COLO668 (cell line): ENCODE data around the gene WDR19.

Source experiments
- DNase-seq: peaks from one replicate; lab custom pipeline; 2025; ENCODE audit not compliant: unreplicated experiment; lab: John Stamatoyannopoulos, UW

The WDR19 gene

GRCh38 chr4:39295784-39296183 lies 113.5 kb downstream of the WDR19 start:
- no peak for DNase-seq

GRCh38 chr4:39302901-39303300 lies 120.6 kb downstream of the WDR19 start:
- no peak for DNase-seq

GRCh38 chr4:39303871-39304270 lies 121.5 kb downstream of the WDR19 start:
- DNase-seq: no peak

GRCh38 chr4:39304651-39305050 lies 122.3 kb downstream of the WDR19 start:
- DNase-seq: no peak

- DNase-seq: no peak
These were observed 123.8 kb downstream of the WDR19 start for GRCh38 chr4:39305912-39306677.

DNA sequence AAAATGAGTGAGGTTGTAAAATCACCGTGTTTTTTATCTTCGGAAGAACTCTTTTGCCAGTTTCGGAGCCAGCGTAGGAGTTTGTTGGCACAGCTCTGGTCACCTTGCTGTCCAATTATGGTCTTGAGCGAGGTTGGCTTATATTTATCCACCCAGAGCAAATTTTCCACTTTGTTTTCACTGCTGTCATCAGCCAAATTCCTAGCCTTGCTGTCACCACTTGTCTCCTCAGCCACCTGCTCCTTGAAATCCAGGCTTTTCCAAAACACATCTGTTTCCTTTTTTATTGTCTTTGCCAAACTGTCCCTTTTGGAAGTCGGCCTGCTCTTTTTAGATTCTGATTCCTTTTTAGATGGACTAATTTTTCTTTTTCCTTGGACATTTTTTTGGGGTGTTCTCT lies 126.3 kb downstream of the WDR19 start:
- no peak for DNase-seq

- no peak for DNase-seq
These were observed 130.5 kb downstream of the WDR19 start for GRCh38 chr4:39312816-39313215.

GRCh38 chr4:39319676-39320075 lies 137.3 kb downstream of the WDR19 start:
- no peak for DNase-seq

- DNase-seq: no peak
These were observed 138.2 kb downstream of the WDR19 start for GRCh38 chr4:39320381-39321115.

DNA sequence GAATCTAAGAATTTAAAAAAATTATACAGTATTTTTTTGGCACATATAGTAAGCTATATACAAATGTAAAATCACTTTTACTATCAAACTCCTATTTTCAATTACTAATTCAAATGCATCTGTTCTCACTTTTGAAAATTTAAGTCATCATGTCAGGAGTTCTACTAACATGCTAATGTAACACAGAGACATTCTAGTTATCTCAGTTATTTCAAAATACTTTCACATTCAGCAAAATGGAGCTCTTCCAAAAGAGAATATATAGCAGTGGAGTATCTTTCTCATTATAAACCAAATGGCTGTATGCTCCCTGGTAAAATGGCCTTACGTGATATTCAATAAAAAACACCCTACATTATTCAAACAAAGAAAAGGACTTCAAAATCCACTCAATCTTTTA lies 141.5 kb downstream of the WDR19 start:
- DNase-seq: no peak

GRCh38 chr4:39324446-39324845 lies 142.1 kb downstream of the WDR19 start:
- DNase-seq: no peak

DNA sequence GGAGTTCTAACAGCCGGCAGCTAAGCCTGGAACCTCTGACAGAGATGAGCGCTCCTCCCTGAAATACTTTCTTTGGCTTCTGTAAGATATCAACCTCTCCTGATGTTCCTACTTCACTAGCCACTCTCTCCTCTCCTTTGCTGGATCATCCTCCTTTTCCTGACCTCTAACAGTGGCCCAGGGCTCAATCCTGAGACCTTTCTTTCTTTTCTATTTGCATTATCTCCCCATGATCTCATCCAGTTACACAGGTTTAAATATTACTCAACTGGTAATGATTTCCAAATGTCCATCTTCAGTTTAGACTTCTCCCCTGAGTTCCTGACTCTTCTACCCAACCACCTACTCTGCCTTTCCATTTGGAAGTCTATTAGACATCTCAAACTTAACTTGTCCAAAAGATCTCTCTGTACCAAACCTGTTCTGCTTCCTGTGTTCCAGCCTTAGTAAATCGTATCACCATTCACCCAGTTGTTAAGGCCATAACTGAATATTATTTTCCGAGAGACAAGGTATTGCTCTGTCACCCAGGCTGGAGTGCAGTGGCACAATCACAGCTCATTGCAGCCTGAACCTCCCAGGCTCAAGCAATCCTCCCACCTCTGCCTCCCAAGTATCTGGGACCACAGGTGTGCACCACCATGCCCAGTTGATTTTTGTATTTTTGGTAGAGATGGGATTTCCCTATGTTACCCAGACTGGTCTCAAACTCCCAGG lies 142.7 kb downstream of the WDR19 start:
- DNase-seq: no peak

DNA sequence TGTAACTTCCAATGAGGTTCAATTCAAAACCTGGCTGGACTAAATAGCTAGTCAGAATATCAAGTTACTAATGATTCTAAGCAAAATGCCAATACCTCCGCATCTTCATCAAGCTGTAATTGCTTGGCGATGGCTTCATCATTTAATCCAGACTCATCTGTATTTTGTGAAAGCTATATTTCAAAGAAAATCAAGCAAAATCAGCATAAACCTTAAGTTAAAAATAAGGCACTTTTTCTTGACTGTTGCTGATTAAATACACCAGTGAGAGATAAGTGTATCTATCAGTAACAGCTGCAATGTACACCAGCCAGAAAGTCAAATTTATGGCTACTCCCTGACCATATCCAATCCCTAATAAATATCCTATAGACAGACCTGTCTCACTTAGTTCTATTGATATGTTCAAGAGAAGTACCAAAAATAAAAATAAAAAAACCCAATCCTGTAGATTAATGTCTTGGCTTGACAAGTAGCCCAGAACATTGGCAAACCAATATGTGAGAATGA lies 144.2 kb downstream of the WDR19 start:
- no peak for DNase-seq

DNA sequence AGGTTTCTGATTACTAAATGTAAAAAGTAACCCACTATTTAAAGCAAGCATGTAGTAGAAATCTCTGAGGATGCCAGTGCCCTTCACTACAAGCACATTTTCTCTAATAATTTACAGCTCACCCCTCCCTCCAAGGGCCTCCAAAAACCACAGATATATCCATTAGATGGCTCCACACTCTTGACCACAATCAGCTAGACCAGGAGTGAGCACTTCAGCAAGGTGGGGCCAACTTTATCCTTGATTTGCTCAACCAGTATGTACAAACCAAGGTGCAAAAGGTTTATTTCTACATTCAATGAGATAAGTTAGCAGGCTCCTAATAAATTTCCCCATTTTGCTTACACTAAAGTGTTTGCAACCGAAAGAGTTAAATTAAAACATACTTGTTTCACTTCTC lies 148.0 kb downstream of the WDR19 start:
- no peak for DNase-seq

GRCh38 chr4:39331191-39331590 lies 148.9 kb downstream of the WDR19 start:
- DNase-seq: no peak
